Sciatic nerve (tissue), 2 donors: ENCODE results near the gene KCNIP3. TPM values are rescaled to one million over a fixed set of nuclear protein-coding genes. Genes with fewer than 3 reads are reported as not detected.
A peak's percentile ranks its signal among the peaks of the same experiment; 100 is the strongest.
"Not testable (repeated sequence)": the region's sequence is repeated elsewhere in the genome, so short reads cannot be mapped to it uniquely, and the experiment has no call there.

Experiments used
- ATAC-seq: fragments of 200-7000 bp; cut with Tn5 transposase; one replicate; pipeline ENCODE4 v1.9.1; 2020; ENCODE audit warnings: mild to moderate bottlenecking, moderate library complexity
- DNase-seq: peaks from one replicate; pipeline ENCODE4 v3.0.0-alpha.2; 2020; ENCODE audit warnings: low spot score
- intact Hi-C: fragments of 100-400 bp; cut with DNase I; formaldehyde crosslinking; loops from one replicate; pipeline ENCODE4 v1.14.2; 2022
- total RNA-seq: library from RNA; stranded (reverse); fragmentation: NEBNext Ultra II Directional; extraction: Animal tissue kit (Norgen Biotek cat#: 25700); gene quantifications from one replicate; pipeline ENCODE4 v1.2.1, GENCODE V29; 2021
- donor health status: DM: no; HTN: no; CAD: no.
- donor health status: DM: no; HTN: no; CAD: no.

Gene KCNIP3
- total RNA-seq, 1 donor from 2014 or later, result 13.9 TPM

- ATAC-seq (no peak), DNase-seq (peak; percentile 35)
- intact Hi-C loops, result no loop called here
These were observed 55.3 kb downstream of the KCNIP3 start for GRCh38 chr2:95352310-95353054.

GRCh38 chr2:95353055-95353575 is 56.0 kb downstream of the KCNIP3 start:
- DNase-seq, result peak; percentile 25
- ATAC-seq, result no peak
- intact Hi-C loops, result no loop called here

- peak; percentile 34 for DNase-seq
- intact Hi-C loops, result no loop called here
- no peak for ATAC-seq
These were observed 56.7 kb downstream of the KCNIP3 start for GRCh38 chr2:95353613-95354468.

- intact Hi-C loops, result no loop called here
- DNase-seq (peak; percentile 33), ATAC-seq (no peak)
These were observed 57.3 kb downstream of the KCNIP3 start for GRCh38 chr2:95354469-95354901.

- intact Hi-C loops, result no loop called here
- DNase-seq, result peak; percentile 33
- no peak for ATAC-seq
These were observed 57.8 kb downstream of the KCNIP3 start for GRCh38 chr2:95354925-95355324.

- intact Hi-C loops, ATAC-seq: not testable (repeated sequence)
- DNase-seq, result peak; percentile 1
These were observed 58.3 kb downstream of the KCNIP3 start for GRCh38 chr2:95355486-95355885.

- DNase-seq (peak; percentile 34), ATAC-seq (no peak)
- intact Hi-C loops, result no loop called here
These were observed 59.9 kb downstream of the KCNIP3 start for GRCh38 chr2:95356821-95357700.

- ATAC-seq (no peak), DNase-seq (peak; percentile 35)
- intact Hi-C loops, result no loop called here
These were observed 60.7 kb downstream of the KCNIP3 start for GRCh38 chr2:95357717-95358280.

- DNase-seq (peak; percentile 1), ATAC-seq (peak; percentile 40)
These were observed 61.9 kb downstream of the KCNIP3 start for GRCh38 chr2:95359031-95359430.

GRCh38 chr2:95359501-95359930 is 62.4 kb downstream of the KCNIP3 start:
- intact Hi-C loops, result no loop called here
- ATAC-seq (peak; percentile 57), DNase-seq (peak; percentile 41)

More at GRCh38 chr2:95359031-95359430, 61.9 kb downstream of the KCNIP3 start:
- intact Hi-C loops, result no loop called here

- DNase-seq, result peak; percentile 46
- no peak for ATAC-seq
- intact Hi-C loops, result no loop called here
These were observed 64.3 kb downstream of the KCNIP3 start for GRCh38 chr2:95361216-95361980.

GRCh38 chr2:95362486-95362885 is 65.3 kb downstream of the KCNIP3 start:
- DNase-seq (peak; percentile 27), ATAC-seq (no peak)
- intact Hi-C loops, result no loop called here

- ATAC-seq (no peak), DNase-seq (peak; percentile 4)
- intact Hi-C loops, result no loop called here
These were observed 69.4 kb downstream of the KCNIP3 start for GRCh38 chr2:95366514-95366913.

- no peak for ATAC-seq
- DNase-seq, result peak; percentile 31
These were observed 75.2 kb downstream of the KCNIP3 start for GRCh38 chr2:95372216-95372829.

GRCh38 chr2:95372845-95373244 is 75.7 kb downstream of the KCNIP3 start:
- ATAC-seq (no peak), DNase-seq (peak; percentile 25)
- intact Hi-C loops, result no loop called here

More at GRCh38 chr2:95372216-95372829, 75.2 kb downstream of the KCNIP3 start:
- intact Hi-C loops, result no loop called here

GRCh38 chr2:95374029-95374428 is 76.9 kb downstream of the KCNIP3 start:
- no peak for DNase-seq
- ATAC-seq, result no peak
- intact Hi-C loops, result no loop called here

- ATAC-seq (peak; percentile 15), DNase-seq (no peak)
- intact Hi-C loops, result no loop called here
These were observed 77.3 kb downstream of the KCNIP3 start for GRCh38 chr2:95374451-95374920.
